Femur (tissue), 1 donor: ENCODE data around the gene NPIPA5.
"Not testable (repeated sequence)": the region's sequence is repeated elsewhere in the genome, so short reads cannot be mapped to it uniquely, and the experiment has no call there.

Experiments used
- DNase-seq: peaks from one replicate; pipeline ENCODE4 v3.0.0-alpha.2; 2017

NPIPA5 gene

GRCh38 chr16:15389916-15390315 lies 11.8 kb upstream of the NPIPA5 start:
- not testable (repeated sequence) for DNase-seq

GRCh38 chr16:15388060-15388459 lies 10.0 kb upstream of the NPIPA5 start:
- DNase-seq, result not testable (repeated sequence)

DNA sequence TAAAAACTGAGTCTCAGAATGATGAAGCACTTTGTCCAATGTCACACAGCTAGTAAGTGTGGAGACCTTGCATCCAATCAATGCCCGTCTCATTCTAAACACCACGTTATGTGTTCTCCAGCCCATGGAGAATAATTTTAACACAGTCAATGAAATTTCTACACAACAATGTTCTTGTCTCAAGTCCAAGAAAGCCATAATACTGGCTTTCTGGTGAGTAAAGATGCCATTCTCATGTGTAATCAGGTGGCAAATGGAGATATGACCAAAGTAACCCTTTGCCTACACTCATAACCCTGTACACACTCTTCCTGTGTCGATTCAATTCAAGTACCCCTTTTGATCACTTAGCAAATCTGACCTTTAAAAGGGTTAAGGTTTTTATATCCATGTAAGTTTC lies 4.7 kb upstream of the NPIPA5 start:
- DNase-seq, result not testable (repeated sequence)

- DNase-seq, result not testable (repeated sequence)
These were observed 20.6 kb downstream of the NPIPA5 start for GRCh38 chr16:15357495-15357894.

GRCh38 chr16:15354846-15355245 lies 23.2 kb downstream of the NPIPA5 start:
- not testable (repeated sequence) for DNase-seq

- DNase-seq, result not testable (repeated sequence)
These were observed 25.2 kb downstream of the NPIPA5 start for GRCh38 chr16:15352852-15353251.

- not testable (repeated sequence) for DNase-seq
These were observed 26.3 kb downstream of the NPIPA5 start for GRCh38 chr16:15351745-15352144.

DNA sequence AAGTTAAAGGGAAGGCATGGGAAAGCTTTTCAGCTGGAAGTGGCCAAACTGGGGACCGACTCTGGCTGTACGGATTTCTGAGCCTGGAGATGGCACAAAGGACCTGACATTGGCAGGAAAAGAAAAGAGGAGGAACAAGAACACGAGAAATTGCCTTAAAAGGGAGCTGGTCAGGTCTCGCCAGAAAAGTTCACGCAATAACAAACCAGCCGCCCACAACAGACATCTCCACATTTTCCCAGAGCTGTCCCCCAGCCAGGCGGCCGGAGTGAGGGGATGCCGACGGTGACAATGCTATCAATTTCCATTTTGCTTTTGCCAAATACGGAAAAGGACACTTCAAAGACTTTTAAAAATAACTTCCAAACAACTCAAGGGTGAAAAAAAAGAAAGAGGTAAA lies 26.8 kb downstream of the NPIPA5 start:
- not testable (repeated sequence) for DNase-seq

DNA sequence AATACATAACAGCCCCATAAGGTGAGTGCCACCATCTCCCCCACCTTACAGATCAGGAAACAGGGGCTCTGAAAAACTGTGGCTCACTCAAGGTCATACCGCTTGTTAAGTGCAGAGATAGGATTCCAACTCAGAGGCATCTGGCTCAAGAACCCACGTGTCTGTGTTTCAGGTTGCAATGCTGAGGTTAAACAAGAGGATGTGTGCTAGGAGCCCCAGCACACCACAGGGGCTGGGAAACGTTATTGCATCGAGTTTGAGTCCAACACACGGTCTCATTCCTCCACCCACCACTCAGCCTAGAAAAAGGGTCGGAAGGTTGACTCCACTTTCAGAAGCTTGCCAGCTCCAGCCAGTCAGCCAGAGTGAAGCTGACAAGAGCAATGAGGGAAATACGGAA lies 29.4 kb downstream of the NPIPA5 start:
- DNase-seq, result not testable (repeated sequence)

DNA sequence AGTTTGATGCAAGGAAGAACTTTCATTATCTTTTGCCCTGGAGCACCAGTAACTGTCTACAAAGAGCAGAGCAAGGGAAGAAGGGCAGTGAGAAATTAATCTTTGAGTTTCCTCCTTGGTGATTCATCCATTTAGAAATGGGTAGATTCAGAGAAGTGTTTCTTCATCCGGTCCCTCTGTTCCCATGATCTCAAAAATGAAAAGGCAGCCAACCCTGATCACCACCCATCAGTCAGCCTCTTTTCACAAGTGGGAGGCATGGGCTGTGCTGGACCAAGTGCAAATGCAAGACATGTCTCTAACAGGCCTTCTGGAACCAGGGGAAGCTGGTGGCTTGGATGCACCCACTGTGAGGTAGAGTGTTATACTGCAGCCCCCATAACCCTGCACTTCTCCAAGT lies 35.8 kb downstream of the NPIPA5 start:
- not testable (repeated sequence) for DNase-seq

DNA sequence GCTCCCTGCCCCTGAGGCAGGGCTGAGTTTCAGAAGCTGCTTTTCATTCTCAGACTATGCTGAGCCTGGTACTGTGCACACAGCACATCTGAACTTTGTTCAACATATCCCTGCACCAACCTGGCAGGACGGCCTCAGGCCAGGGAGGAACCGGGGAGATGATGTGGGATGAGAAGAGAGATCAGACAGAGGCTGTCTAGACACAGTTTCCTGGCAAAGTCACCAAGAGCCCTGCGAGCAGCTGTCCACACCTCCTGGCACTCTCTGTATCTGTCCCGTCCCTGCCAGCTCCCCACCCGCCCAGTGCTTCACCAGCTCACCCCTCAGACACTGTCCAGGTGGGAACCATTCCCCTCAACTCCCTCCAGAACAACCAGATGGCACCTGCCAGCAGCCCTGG lies 39.1 kb downstream of the NPIPA5 start:
- DNase-seq, result not testable (repeated sequence)

- DNase-seq, result not testable (repeated sequence)
These were observed 40.0 kb downstream of the NPIPA5 start for GRCh38 chr16:15337974-15338605.

DNA sequence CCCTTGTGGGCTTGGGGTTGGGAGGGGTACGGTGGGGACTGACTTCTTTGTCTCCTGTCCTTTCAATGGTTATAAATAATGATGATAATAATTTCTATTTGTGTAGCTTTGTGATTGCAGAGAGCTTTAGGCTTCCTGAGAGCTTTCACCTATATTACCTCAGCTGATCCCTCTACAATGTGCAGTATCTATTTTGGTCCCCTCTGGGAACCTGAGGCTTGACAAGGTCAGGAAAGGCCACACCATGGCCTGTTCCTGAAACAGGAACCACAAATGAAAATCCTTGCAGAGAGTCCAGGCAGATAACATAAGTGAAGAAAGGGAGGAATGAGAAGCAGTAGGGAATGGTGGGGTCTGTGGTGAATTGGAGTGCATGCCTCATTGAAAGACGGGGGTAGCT lies 42.5 kb downstream of the NPIPA5 start:
- not testable (repeated sequence) for DNase-seq

DNA sequence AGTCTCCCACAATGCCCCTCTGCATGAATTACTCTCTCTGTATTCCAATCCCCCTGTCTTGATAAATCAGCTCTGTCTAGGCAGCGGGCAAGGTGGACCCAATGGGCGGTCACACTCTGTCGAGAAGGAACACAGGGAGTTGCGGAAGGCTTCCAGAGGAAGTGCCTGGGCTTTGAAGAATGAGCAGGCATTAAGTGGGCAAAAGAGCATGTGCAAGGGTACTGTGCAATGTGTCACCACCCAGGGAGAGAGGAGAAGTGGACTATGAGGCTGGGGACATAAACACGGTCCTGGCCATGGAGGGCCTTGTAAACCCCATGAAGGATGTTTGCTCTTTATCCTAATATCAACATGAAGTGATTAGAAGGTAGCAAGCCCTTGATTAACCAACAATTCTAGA lies 44.1 kb downstream of the NPIPA5 start:
- not testable (repeated sequence) for DNase-seq

GRCh38 chr16:15330978-15331377 lies 47.1 kb downstream of the NPIPA5 start:
- not testable (repeated sequence) for DNase-seq

DNA sequence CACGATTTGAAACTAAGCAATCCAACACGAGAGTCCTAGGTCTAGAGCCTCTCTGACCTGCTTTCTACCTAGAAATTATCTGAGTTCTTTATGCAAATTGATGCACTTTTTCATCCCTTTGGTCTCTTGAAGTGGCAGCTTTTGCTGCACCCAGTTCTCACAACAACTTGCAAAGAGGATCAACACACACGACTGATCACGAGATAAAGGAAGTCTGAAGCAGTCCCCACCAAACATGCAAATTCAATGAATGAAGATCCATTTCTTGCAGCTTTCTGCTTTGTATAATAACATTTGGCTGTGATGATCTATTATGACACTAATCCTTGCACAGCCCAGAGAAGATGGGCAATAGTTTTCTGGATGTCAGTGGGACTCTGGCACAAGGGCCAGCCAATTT lies 53.1 kb downstream of the NPIPA5 start:
- DNase-seq, result not testable (repeated sequence)

- DNase-seq, result not testable (repeated sequence)
These were observed 54.7 kb downstream of the NPIPA5 start for GRCh38 chr16:15323373-15323772.

- DNase-seq, result not testable (repeated sequence)
These were observed 56.9 kb downstream of the NPIPA5 start for GRCh38 chr16:15321221-15321620.

GRCh38 chr16:15314562-15314961 lies 63.5 kb downstream of the NPIPA5 start:
- not testable (repeated sequence) for DNase-seq
